ENCODE data around the gene CDK14. TPM values are rescaled to one million over a fixed set of nuclear protein-coding genes. Genes with fewer than 3 reads are reported as not detected.

Gene CDK14
- total and polyA plus RNA-seq, 10 of the 15 experiments (the other 5 are each of a cell fraction or from before 2014, with no cell fraction given) = 6.5 to 61.3 (median 24.2) TPM

DNA sequence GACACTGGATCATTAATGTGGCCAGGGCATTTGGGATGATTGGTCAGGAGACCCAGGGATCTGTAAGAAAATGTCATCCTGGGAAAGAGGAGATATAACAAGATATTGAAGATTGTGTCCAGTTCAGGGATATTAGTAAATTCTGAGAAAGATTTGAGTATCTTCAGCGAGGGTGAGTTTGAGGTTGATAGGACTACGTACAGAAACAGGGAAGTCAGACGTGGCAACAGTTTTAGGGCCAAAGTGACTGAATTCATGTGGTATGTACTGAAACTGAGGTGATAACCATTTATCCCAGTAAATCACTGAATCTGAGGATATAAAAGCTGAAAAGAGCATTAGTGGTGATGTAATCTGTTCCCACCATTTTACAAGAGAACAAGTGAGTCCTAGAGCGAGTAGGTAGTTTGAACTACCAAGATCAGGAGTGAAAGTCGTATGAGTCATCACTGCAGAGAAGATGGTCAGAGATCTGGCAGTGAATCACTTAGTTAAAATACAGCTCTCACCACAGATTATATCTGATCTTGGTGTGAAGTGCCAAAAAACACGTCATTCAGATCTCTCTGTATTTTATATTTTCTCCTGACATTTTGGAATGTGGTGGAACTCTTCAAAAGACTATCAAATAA is 220.5 kb downstream of the CDK14 start (continued):
- TF ChIP-seq, protein P1, sequence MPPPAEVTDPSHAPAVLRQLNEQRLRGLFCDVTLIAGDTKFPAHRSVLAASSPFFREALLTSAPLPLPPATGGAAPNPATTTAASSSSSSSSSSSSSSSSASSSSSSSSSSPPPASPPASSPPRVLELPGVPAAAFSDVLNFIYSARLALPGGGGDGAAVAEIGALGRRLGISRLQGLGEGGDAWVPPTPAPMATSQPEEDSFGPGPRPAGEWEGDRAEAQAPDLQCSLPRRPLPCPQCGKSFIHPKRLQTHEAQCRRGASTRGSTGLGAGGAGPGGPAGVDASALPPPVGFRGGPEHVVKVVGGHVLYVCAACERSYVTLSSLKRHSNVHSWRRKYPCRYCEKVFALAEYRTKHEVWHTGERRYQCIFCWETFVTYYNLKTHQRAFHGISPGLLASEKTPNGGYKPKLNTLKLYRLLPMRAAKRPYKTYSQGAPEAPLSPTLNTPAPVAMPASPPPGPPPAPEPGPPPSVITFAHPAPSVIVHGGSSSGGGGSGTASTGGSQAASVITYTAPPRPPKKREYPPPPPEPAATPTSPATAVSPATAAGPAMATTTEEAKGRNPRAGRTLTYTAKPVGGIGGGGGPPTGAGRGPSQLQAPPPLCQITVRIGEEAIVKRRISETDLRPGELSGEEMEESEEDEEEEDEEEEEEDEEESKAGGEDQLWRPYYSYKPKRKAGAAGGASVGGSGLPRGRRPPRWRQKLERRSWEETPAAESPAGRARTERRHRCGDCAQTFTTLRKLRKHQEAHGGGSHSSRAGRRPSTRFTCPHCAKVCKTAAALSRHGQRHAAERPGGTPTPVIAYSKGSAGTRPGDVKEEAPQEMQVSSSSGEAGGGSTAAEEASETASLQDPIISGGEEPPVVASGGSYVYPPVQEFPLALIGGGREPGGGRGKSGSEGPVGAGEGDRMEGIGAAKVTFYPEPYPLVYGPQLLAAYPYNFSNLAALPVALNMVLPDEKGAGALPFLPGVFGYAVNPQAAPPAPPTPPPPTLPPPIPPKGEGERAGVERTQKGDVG (CRISPR knock-in tag; IDR thresholded peaks at IDR 0.05) = no peak
- TF ChIP-seq TCF7 (IDR thresholded peaks at IDR 0.05; ENCODE audit: borderline replicate concordance) = no peak
- TF ChIP-seq YY1 (IDR thresholded peaks at IDR 0.05; ENCODE audit: low read depth, low read length) = peak; percentile 48; the same call in 1 of the 2 replicates
- TF ChIP-seq WRNIP1 (IDR thresholded peaks at IDR 0.05; ENCODE audit: borderline replicate concordance, low read depth, low read length) = no peak
- peak in 1 of 2 experiments; percentile 41; a peak in 1 of 4 replicates for TF ChIP-seq BHLHE40 (IDR thresholded peaks at IDR 0.05; ENCODE audit: borderline replicate concordance in 1 of 2, low read depth in 2 of 2, low read length in 1 of 2)
- TF ChIP-seq, protein P2, sequence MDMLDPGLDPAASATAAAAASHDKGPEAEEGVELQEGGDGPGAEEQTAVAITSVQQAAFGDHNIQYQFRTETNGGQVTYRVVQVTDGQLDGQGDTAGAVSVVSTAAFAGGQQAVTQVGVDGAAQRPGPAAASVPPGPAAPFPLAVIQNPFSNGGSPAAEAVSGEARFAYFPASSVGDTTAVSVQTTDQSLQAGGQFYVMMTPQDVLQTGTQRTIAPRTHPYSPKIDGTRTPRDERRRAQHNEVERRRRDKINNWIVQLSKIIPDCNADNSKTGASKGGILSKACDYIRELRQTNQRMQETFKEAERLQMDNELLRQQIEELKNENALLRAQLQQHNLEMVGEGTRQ (IDR thresholded peaks at IDR 0.05; ENCODE audit: borderline replicate concordance, low read depth, low read length) = no peak
- TF ChIP-seq, protein P3, sequence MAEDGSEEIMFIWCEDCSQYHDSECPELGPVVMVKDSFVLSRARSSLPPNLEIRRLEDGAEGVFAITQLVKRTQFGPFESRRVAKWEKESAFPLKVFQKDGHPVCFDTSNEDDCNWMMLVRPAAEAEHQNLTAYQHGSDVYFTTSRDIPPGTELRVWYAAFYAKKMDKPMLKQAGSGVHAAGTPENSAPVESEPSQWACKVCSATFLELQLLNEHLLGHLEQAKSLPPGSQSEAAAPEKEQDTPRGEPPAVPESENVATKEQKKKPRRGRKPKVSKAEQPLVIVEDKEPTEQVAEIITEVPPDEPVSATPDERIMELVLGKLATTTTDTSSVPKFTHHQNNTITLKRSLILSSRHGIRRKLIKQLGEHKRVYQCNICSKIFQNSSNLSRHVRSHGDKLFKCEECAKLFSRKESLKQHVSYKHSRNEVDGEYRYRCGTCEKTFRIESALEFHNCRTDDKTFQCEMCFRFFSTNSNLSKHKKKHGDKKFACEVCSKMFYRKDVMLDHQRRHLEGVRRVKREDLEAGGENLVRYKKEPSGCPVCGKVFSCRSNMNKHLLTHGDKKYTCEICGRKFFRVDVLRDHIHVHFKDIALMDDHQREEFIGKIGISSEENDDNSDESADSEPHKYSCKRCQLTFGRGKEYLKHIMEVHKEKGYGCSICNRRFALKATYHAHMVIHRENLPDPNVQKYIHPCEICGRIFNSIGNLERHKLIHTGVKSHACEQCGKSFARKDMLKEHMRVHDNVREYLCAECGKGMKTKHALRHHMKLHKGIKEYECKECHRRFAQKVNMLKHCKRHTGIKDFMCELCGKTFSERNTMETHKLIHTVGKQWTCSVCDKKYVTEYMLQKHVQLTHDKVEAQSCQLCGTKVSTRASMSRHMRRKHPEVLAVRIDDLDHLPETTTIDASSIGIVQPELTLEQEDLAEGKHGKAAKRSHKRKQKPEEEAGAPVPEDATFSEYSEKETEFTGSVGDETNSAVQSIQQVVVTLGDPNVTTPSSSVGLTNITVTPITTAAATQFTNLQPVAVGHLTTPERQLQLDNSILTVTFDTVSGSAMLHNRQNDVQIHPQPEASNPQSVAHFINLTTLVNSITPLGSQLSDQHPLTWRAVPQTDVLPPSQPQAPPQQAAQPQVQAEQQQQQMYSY (CRISPR knock-in tag; IDR thresholded peaks at IDR 0.05) = no peak
- TF ChIP-seq EED (IDR thresholded peaks at IDR 0.05; ENCODE audit: low read depth) = peak; percentile 75
- TF ChIP-seq RCOR1 (conservative IDR thresholded peaks at IDR 0.05; ENCODE audit: low read depth, low read length) = no peak
- no peak for TF ChIP-seq ASH2L (IDR thresholded peaks at IDR 0.05; ENCODE audit: borderline replicate concordance, low read depth)
- TF ChIP-seq ZNF274 (IDR thresholded peaks at IDR 0.05; ENCODE audit: insufficient read depth, insufficient read length) = no peak
- TF ChIP-seq, protein P4, sequence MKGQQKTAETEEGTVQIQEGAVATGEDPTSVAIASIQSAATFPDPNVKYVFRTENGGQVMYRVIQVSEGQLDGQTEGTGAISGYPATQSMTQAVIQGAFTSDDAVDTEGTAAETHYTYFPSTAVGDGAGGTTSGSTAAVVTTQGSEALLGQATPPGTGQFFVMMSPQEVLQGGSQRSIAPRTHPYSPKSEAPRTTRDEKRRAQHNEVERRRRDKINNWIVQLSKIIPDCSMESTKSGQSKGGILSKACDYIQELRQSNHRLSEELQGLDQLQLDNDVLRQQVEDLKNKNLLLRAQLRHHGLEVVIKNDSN (IDR thresholded peaks at IDR 0.05; ENCODE audit: borderline replicate concordance, extremely low read length, insufficient read depth, low read depth, low read length) = no peak
- no peak; a peak in 1 of 4 replicates for TF ChIP-seq CEBPB (IDR thresholded peaks at IDR 0.05; ENCODE audit: borderline replicate concordance in 1 of 2, low read depth in 2 of 2, low read length in 2 of 2)
- TF ChIP-seq, protein P5, sequence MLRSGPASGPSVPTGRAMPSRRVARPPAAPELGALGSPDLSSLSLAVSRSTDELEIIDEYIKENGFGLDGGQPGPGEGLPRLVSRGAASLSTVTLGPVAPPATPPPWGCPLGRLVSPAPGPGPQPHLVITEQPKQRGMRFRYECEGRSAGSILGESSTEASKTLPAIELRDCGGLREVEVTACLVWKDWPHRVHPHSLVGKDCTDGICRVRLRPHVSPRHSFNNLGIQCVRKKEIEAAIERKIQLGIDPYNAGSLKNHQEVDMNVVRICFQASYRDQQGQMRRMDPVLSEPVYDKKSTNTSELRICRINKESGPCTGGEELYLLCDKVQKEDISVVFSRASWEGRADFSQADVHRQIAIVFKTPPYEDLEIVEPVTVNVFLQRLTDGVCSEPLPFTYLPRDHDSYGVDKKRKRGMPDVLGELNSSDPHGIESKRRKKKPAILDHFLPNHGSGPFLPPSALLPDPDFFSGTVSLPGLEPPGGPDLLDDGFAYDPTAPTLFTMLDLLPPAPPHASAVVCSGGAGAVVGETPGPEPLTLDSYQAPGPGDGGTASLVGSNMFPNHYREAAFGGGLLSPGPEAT (IDR thresholded peaks at IDR 0.05; ENCODE audit: low read depth) = peak; percentile 91
- TF ChIP-seq TARDBP (IDR thresholded peaks at IDR 0.05; ENCODE audit: borderline replicate concordance) = no peak
- TF ChIP-seq SIX5 (IDR thresholded peaks at IDR 0.05; ENCODE audit: low read depth, low read length, severe bottlenecking) = no peak
- TF ChIP-seq CREM (IDR thresholded peaks at IDR 0.05; ENCODE audit: low read depth) = peak; percentile 76; the same call in 1 of the 2 replicates
- TF ChIP-seq RBBP5 (conservative IDR thresholded peaks at IDR 0.05) = no peak
- TF ChIP-seq SMAD1 (IDR thresholded peaks at IDR 0.05; ENCODE audit: low read depth, partially characterized antibody) = no peak

Measured in GM12878 (cell line).